ENCODE measurements around the gene RNASEH2A.

RNASEH2A gene

DNA sequence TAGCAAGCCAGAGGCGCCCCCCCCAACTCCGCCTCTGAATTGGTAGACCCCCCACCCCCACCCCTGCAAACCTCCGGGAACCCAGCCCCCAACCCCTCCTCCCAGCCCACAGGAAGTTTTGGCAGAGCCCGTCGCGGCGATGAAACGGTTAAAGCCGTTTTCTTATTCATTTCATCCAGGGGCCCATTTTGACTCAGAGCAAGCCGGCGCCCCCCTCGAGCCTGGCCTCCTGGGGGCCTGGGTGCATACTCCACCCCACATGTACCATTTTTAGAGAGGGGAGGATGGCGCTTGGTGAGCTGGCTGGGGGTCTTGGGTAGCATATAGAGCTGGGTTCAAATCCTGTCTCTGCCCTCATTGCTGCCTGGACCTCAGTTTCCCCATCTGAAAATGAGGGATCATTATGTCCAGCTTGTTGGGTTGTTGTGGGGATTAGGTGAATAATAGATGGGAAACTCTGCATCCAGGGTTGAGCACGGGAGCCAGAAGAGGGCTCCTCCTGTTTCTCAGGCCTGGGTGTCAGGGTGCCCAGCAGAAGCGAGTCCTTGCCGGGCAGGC lies 23.0 kb upstream of the RNASEH2A start:
- DNase-seq: peak; percentile 55

DNA sequence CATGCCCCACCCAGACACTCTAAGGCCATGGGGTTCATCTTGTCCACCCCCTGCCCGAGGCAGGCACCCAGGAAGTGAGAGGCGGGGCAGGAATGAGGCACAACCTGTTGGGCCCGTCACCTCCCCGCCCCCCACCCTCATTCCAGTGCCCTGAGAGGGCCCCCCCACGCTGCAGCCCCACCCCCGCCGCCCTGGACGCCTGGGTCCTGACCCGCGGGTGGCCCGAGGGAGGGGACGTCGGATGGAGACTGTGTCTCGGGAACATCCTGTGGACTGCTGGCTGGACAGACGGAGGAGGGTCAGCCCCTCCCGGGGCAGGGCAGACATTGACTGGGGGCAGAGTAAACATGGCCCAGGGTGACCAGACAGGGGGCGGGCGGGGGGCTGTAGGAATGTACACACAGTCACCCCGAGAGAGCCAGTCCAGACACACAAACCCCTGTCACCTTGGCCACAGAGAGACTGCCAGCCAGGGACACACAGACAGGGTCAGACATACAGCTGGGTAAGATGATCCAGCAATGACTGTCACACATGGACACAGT lies 22.5 kb upstream of the RNASEH2A start:
- DNase-seq: no peak

DNA sequence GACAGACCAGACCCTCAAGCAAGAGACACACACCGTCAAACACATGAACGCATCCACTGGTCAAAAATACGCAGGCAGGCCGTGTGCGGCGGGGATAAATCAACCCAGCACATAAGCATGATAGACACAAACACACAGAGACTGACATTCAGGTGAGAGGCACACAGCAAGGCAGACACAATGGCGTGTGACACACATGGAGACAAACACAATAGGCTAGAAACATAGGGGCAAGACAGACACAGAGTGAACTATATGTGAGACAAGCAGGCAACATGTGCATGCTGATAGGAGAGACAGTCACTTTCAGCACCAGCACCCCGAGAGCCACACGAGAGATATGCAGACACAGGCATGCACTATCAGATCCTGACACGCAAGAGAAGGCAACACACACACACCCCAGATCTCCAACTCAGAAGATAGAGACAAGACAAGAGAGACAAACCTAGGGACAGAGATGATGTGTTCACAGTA lies 22.0 kb upstream of the RNASEH2A start:
- DNase-seq: no peak

DNA sequence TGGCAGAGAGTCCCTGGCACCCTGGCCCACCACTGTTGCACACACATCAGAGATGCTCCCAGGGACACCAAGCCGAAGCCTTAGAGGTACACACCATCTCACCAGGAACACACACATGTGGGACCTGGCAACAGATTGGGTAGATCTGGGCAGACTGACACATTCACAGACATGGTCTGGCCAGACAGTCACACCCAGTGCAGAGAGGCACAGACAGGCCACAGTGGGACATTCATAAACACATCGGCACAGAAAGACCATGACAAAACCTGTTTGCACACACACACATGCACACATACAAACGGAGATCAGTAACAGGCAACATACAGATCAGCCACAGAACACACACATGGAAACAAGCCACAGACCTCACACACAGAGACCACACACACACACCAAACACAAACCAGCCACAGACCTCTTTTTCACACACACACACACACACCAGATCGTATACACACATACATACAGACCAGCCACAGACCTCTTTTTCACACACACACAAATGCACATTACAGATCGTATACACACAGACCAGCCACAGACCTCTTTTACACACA lies 21.4 kb upstream of the RNASEH2A start:
- no peak for DNase-seq

DNA sequence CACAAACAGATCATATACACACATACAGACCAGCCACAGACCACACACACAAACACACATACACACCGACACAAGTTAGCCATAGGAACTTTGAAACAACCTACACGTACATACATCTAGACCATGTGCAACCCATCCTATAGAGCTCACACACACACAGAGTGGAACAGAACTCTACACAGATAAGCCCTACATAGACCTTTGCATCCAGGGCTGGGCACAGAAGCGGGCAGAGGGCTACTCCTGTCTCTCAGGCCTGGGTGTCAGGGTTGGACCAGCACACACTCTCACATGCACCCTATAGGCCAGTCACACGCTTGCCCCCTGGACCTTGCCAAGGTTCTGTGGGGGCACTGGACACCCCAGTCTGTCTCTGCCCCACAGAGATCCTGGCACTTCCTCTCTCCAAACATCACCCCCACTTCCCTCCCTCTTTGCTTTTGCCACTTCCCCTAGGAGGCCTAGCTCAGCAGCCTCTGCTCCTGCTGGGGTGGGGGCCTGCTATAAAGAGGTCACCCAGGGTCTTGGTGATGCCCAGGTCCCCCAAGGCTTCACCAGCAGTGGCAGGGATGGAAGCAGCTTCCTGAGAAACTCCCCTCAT lies 20.9 kb upstream of the RNASEH2A start:
- no peak for DNase-seq

DNA sequence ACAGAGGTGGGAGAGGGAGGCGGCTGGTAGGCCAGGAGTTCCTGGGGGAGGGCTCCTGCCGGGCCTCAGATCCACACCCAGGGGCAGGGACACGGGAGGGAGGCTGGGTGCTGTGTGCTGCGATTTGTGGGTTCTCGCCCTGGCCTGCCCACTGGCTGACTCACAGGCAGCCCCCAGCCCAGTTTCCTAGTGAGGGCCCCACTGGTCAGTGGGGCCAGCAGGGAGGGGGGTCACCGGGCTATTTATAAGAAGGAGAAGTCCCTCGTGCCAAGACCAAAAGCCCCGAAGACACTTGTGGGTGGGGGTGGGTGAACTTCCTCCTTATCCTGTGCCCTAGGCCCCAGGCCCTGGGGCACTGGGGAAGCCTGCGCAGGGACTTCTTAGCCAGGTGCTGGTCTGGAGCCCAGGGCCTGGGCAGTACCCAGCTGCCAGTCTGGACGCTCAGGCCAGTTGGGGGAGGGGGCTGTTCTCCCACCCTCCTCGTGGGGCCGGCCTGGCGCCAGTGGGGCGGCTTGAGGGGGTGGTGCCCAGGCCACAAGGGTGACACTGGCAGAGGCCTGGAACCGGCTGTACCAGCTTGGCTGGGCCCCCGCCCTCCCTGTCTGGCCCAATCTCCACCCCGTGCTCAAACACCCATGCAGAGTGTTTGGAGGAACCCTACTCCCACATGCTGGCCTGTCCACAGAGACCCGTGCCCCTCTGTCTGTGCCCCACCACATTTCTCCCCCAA lies 20.1 kb upstream of the RNASEH2A start:
- no peak for DNase-seq

DNA sequence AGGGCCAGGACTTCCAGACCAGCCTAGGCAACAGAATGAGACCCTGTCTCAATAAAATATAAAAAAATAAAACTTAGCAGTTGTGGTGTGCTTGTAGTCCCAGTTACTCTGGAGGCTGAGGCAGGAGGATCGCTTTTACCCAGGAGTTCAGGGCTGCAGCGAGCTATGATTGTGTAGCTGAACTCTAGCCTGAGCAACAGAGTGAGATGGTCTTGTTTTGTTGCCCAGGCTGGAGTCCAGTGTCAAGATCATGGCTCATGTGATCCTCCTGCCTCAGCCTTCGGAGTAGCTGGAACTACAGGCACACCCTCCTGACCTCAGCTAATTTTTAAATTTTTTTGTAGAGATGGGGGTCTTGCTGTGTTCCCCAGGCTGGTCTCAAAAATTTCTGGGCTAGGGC lies 19.4 kb upstream of the RNASEH2A start:
- no peak for DNase-seq

DNA sequence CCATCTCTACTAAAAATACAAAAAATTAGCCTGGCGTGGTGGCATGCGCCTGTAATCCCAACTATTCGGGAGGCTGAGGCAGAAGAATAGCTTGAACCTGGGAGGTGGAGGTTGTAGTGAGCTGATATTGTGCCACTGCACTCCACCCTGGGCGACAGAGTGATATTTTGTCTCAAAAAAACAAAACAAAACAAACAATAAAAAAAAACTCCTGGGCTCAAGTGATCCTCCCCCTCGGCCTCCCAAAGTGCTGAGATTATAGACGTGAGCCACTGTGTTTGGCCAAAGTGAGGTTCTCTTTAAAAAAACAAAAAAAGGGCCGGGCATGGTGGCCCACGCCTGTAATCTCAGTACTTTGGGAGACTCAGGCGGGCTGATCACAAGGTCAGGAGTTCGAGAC lies 18.9 kb upstream of the RNASEH2A start:
- DNase-seq: no peak

DNA sequence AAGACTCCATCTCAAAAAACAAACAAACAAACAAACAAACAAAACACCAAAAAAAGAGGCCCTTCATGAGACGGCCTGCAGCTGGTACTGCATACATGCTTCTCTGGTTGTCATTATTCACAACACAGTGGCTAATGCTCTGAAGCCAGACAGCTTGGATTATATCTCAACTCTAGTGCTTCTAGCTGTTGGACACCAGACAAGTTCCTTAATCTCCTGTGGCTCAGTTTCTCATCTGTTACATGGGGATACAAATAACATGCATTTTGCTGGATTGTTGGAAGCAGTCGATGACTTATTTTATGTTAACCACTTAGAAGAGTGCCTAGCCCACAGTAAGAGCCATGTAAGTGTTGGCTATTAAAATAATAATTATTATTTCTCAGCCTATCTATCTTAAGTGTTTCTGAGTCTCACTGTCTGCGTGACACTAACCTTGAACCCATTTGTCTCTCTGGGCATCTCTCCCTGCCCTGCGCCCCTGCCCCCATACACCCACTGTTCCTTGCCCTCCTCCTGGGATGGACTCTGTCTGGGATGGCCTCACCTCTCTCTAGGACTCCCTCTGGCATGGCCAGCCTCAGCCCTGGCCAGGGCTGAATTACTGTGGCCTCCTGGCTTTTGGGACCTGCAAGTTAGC lies 18.2 kb upstream of the RNASEH2A start:
- DNase-seq: no peak

DNA sequence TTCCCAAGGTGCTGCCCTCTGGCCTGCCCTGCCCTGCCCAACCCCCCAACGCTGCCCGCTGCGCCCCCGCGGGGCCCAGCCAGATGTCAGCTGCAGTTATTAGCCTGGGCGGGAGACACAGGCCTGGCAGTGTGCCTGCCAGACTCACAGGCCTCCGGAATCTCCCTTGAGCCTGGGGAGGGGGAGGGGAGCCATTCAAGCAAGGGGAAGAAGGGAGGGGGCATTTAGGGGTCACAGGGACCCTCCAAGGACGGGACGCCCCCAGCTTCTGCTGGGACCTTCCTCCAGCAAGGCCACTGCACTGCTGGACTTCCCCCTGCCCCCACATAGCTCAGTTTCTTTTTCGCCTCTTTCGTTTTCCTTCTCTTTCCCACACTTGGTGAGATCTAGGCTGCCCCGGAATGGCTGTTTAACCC lies 17.7 kb upstream of the RNASEH2A start:
- no peak for DNase-seq

DNA sequence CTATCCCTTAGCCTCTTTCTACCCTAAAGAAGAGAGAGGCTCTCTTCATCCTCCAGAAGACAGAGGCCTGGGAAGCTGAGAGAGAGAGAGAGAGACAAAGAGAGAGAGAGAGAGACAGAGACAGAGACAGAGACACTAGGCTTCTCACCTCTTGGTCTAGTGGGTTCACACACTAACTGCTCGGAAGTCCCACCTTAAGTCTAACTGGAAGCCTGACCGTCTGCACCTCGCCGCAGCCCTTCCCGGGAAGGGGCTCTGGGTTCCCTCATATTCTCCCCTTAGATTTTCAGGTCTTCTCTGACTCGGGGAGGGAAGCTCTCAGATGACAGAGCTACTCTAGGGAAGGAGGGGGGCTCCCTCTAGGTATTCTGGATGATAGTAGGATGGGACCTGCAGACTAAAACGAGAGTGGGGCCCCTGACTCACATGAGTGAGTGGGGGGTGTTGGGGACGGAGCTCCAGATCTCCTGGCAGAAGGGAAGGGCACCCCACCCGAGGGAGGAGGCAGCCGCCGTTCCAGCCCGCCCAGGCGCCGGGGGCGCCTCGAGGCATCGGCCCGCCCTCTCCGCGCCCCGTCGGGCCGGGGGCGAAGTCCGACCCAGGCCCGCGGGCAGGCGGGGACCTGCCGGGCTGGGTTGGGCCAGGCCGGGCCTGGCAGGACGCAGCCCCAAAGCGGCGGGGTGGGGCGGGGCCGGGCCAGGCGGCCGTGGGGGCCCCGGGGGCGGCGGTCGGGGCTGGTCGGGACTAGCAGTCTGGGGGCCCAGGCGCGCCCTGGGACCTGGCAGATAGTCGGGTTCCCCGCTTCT lies 17.1 kb upstream of the RNASEH2A start:
- no peak for DNase-seq

DNA sequence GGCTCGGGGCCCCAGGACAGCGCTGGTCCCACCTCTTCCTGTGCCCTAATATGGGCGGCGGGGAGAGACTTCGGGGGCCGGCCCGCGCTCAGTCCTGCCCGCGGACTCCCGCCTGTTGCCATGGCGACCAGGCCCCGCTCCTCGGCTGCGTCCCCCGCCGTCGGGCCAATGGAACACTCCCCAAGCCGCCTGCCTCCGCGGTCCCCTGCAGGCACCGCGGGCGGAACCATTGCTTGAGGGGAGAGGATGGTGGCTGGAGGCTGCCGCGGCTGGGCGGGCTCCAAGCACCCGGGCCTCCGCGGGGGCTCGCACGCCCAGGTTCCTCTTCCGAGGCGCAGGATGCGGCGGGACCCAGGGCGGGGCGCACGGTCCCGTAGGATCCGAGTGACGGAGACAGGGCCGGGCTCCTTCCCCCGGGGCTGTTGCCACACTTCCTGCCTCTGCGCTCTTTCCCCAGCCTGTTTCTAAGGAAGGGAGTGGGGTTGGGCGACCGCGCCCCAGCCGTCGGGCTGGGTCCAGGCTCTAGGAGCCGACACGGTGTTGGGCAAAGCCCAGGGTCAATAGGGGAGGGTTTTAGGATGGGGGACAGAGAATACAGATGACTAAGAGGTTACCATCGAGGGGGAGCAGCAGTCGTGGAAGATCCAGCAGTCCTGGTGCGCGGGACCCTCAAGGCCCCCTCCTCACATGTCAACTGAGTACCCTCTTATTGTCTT lies 16.3 kb upstream of the RNASEH2A start:
- DNase-seq: peak; percentile 86

DNA sequence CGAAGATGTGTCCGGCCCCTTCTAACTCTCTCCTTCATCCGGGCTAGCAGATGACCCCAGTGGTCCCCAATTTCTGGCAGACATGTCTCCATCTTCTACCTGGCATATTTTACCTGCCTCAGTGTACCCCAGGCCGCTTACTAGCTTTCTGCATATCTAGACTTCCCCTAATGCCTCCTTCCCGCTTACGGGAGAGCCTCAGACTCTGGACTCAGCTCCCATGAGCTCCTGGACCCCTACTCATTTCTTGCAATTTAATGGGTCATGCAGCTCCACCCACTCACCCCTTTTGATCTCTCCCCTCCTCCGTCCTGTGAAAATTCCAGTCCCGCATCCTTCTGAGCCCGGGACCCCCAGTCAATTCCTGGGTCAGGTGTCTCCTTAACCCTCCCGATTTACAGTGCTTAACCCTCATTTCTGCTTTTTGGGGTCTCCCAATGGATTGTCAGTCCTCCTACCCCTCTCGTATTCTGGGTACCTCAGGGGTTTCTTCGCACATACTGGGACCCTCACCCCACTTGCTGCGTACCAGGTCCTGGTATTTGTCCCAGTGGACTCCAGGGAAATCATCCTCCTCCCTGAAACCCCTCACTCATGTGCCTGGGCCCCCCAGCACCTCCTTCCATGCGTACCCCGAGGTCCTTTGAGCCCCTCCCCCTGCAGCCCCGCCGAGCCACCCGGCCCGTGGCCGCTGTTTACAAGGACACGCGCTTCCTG lies 15.6 kb upstream of the RNASEH2A start:
- DNase-seq: no peak

DNA sequence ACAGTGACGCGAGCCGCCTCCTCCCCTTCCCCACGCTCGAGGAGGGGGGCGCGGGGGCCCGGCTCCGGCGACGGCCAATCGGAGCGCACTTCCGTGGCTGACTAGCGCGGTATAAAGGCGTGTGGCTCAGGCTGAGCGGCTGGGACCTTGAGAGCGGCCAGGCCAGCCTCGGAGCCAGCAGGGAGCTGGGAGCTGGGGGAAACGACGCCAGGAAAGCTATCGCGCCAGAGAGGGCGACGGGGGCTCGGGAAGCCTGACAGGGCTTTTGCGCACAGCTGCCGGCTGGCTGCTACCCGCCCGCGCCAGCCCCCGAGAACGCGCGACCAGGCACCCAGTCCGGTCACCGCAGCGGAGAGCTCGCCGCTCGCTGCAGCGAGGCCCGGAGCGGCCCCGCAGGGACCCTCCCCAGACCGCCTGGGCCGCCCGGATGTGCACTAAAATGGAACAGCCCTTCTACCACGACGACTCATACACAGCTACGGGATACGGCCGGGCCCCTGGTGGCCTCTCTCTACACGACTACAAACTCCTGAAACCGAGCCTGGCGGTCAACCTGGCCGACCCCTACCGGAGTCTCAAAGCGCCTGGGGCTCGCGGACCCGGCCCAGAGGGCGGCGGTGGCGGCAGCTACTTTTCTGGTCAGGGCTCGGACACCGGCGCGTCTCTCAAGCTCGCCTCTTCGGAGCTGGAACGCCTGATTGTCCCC lies 14.9 kb upstream of the RNASEH2A start, which contains the start of gene JUNB:
Gene JUNB (plus strand): TSS at position 142 of the 706 bp plus-strand sequence. CDS start 286 bp downstream, at position 428.
- peak; percentile 96 for DNase-seq

DNA sequence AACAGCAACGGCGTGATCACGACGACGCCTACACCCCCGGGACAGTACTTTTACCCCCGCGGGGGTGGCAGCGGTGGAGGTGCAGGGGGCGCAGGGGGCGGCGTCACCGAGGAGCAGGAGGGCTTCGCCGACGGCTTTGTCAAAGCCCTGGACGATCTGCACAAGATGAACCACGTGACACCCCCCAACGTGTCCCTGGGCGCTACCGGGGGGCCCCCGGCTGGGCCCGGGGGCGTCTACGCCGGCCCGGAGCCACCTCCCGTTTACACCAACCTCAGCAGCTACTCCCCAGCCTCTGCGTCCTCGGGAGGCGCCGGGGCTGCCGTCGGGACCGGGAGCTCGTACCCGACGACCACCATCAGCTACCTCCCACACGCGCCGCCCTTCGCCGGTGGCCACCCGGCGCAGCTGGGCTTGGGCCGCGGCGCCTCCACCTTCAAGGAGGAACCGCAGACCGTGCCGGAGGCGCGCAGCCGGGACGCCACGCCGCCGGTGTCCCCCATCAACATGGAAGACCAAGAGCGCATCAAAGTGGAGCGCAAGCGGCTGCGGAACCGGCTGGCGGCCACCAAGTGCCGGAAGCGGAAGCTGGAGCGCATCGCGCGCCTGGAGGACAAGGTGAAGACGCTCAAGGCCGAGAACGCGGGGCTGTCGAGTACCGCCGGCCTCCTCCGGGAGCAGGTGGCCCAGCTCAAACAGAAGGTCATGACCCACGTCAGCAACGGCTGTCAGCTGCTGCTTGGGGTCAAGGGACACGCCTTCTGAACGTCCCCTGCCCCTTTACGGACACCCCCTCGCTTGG lies 14.1 kb upstream of the RNASEH2A start:
- peak; percentile 71 for DNase-seq

DNA sequence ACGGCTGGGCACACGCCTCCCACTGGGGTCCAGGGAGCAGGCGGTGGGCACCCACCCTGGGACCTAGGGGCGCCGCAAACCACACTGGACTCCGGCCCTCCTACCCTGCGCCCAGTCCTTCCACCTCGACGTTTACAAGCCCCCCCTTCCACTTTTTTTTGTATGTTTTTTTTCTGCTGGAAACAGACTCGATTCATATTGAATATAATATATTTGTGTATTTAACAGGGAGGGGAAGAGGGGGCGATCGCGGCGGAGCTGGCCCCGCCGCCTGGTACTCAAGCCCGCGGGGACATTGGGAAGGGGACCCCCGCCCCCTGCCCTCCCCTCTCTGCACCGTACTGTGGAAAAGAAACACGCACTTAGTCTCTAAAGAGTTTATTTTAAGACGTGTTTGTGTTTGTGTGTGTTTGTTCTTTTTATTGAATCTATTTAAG lies 13.5 kb upstream of the RNASEH2A start:
- no peak for DNase-seq

DNA sequence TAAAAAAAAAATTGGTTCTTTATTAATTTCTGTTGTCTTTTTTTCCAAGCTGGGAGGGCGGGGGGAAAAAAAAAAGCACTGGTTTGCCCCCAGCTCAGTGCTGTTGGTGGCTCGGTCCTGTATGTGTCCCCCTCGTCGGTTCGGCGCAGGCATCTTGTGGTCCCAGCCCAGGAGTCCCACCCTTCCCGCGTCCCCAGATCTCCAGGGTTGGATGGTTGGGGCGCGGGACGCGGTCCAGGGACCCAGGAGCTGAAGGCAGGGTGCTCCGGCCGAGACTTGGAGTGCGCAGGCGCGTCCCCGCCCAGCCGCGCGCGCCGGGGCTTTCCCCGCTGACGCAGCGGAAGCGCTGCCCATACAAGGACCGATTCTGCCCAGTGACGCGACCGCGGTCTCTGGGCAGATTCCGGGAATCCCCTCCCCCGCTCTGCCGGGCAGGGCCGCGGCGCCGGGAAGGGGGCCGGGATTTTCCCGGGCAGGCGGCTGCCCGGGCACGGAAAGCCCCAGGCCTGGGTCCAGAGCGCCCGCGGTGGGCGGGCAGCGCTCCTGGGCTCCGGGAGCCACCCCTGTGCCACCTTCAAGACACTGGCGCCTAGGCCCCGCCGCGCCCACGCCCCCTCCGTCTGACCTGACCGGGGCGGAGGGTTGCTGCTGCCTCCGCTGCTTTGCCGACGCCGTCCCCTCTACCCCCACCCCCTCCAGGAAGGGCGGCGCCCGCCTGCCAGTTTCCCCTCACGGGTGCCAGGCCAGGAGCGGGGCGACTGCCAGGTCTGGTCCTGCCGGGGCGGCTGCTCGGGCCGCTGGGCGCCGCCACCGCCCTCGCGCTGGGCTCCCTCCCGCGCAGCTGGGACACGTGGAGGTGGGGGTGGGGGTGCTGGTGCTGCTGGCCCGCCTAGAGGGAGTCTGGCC lies 12.8 kb upstream of the RNASEH2A start:
- DNase-seq: peak; percentile 93

Data from stimulated activated CD4-positive, alpha-beta T cell treated with anti-CD3 and anti-CD28 coated beads, Interleukin-12 subunit alpha, Interleukin-12 subunit beta, amount 100 ng/mL, for 4 hours (primary cell).